GM23338 (cell line): ENCODE results near the gene CXCL12. TPM values are rescaled to one million over a fixed set of nuclear protein-coding genes. Genes with fewer than 3 reads are reported as not detected.
A peak's percentile ranks its signal among the peaks of the same experiment; 100 is the strongest.

Experiments
- ATAC-seq: fragments of 200-7000 bp; cut with Tn5 transposase; 3 replicates; pipeline ENCODE4 v1.9.1; 2020
- DNase-seq: peaks from one replicate; pipeline ENCODE4 v3.0.0-alpha.2; 2015; ENCODE audit warnings: low spot score
- H2AFZ ChIP-seq: fragments of 200-600 bp; sonication (generic); 2 replicates; pipeline ENCODE4 v1.8.0; 2016; ENCODE audit warnings: antibody characterized with exemption, mild to moderate bottlenecking, moderate library complexity
- H3F3A ChIP-seq: fragments of 200-600 bp; sonication (generic); replicated peaks from 2 replicates; pipeline ENCODE4 v1.8.0; 2017; ENCODE audit warnings: antibody characterized with exemption, mixed run types, low read depth
- H3K27ac ChIP-seq: fragments of 200-600 bp; sonication (generic); 2 replicates; pipeline ENCODE4 v1.6.1; 2016; ENCODE audit warnings: low read depth
- H3K27me3 ChIP-seq: fragments of 200-600 bp; sonication (generic); 2 replicates; pipeline ENCODE4 v1.8.0; 2016; ENCODE audit warnings: mild to moderate bottlenecking, mixed run types, moderate library complexity; ENCODE audit not compliant: insufficient read depth
- H3K36me3 ChIP-seq: fragments of 200-600 bp; sonication (generic); 2 replicates; pipeline ENCODE4 v1.8.0; 2016; ENCODE audit warnings: mild to moderate bottlenecking; ENCODE audit not compliant: insufficient read depth
- H3K4me1 ChIP-seq: fragments of 200-600 bp; sonication (generic); 2 replicates; pipeline ENCODE4 v1.8.0; 2016; ENCODE audit warnings: mild to moderate bottlenecking, moderate library complexity; ENCODE audit not compliant: insufficient read depth
- H3K4me2 ChIP-seq: fragments of 200-600 bp; sonication (generic); 2 replicates; pipeline ENCODE4 v1.7.1; 2017; ENCODE audit warnings: mixed run types
- H3K4me3 ChIP-seq: fragments of 200-600 bp; sonication (generic); 2 replicates; pipeline ENCODE4 v1.6.1; 2016; ENCODE audit warnings: mixed run types
- H3K79me2 ChIP-seq: fragments of 200-600 bp; sonication (generic); replicated peaks from 2 replicates; pipeline ENCODE4 v1.8.0; 2017; ENCODE audit warnings: mild to moderate bottlenecking; ENCODE audit not compliant: insufficient read depth
- H3K9me2 ChIP-seq: fragments of 200-600 bp; sonication (generic); 2 replicates; pipeline ENCODE4 v1.8.0; 2017; ENCODE audit not compliant: insufficient read depth
- H4K20me1 ChIP-seq: fragments of 200-600 bp; sonication (generic); replicated peaks from 2 replicates; pipeline ENCODE4 v1.8.0; 2017; ENCODE audit warnings: mild to moderate bottlenecking; ENCODE audit not compliant: insufficient read depth
- H3K27ac Mint-ChIP-seq: 2 replicates; pipeline ENCODE4 v1.8.0; 2020; ENCODE audit warnings: inconsistent platforms, mild to moderate bottlenecking, moderate library complexity, mixed read lengths
- H3K27me3 Mint-ChIP-seq: 3 replicates; pipeline ENCODE4 v1.8.0; 2022; ENCODE audit warnings: low read depth, mild to moderate bottlenecking, moderate library complexity, mixed read lengths, inconsistent platforms; ENCODE audit not compliant: insufficient read depth, poor library complexity
- H3K36me3 Mint-ChIP-seq: 3 replicates; pipeline ENCODE4 v1.8.0; 2021; ENCODE audit warnings: low read depth, mild to moderate bottlenecking, inconsistent platforms, moderate library complexity, mixed read lengths
- H3K4me1 Mint-ChIP-seq: 3 replicates; pipeline ENCODE4 v1.8.0; 2020; ENCODE audit warnings: mild to moderate bottlenecking, inconsistent platforms, mixed read lengths
- H3K4me3 Mint-ChIP-seq: 3 replicates; pipeline ENCODE4 v1.8.0; 2021; ENCODE audit warnings: moderate library complexity, mild to moderate bottlenecking, inconsistent platforms, mixed read lengths
- H3K9me3 Mint-ChIP-seq: 3 replicates; pipeline ENCODE4 v1.8.0; 2020; ENCODE audit warnings: moderate library complexity, mild to moderate bottlenecking, inconsistent platforms, mixed read lengths
- CREB1 ChIP-seq: fragments of 250-450 bp; sonication (Bioruptor Pico); IDR thresholded peaks from 2 replicates; pipeline ENCODE4 v1.5.0; 2020; ENCODE audit warnings: low read depth, mild to moderate bottlenecking, moderate library complexity
- CTCF ChIP-seq, 2 experiments: fragments of 200-600 bp in 1 of 2; sonication (generic) in 1 of 2; conservative IDR thresholded peaks; 2 replicates each; pipeline versions ENCODE4 v1.5.1 to v1.6.1; 2016 to 2017; ENCODE audit warnings: antibody characterized with exemption in 2 of 2, low read depth in 2 of 2, mild to moderate bottlenecking in 2 of 2, moderate library complexity in 1 of 2
- ETS1 ChIP-seq: IDR thresholded peaks from 2 replicates; pipeline ENCODE4 v1.6.1; 2016; ENCODE audit warnings: antibody characterized with exemption
- EZH2 ChIP-seq: fragments of 200-600 bp; sonication (generic); IDR thresholded peaks from one replicate; pipeline ENCODE4 v1.8.0; 2017; ENCODE audit warnings: antibody characterized with exemption, mild to moderate bottlenecking, low read depth; ENCODE audit not compliant: unreplicated experiment
- EZH2phosphoT487 ChIP-seq: fragments of 200-600 bp; sonication (generic); IDR thresholded peaks from one replicate; pipeline ENCODE4 v1.8.1; 2018; ENCODE audit warnings: antibody characterized with exemption; ENCODE audit not compliant: unreplicated experiment
- JUNB ChIP-seq: IDR thresholded peaks from one replicate; pipeline ENCODE4 v1.6.1; 2016; ENCODE audit warnings: antibody characterized with exemption; ENCODE audit not compliant: unreplicated experiment
- NANOG ChIP-seq: IDR thresholded peaks from 2 replicates; pipeline ENCODE4 v1.6.1; 2016; ENCODE audit warnings: antibody characterized with exemption, borderline replicate concordance
- REST ChIP-seq: IDR thresholded peaks from one replicate; pipeline ENCODE4 v1.6.1; 2018; ENCODE audit warnings: antibody characterized with exemption; ENCODE audit not compliant: unreplicated experiment
- STAT1 ChIP-seq: IDR thresholded peaks from one replicate; pipeline ENCODE4 v1.6.1; 2016; ENCODE audit warnings: antibody characterized with exemption; ENCODE audit not compliant: unreplicated experiment
- ZNF114 ChIP-seq: fragments of 250-450 bp; sonication (Bioruptor Pico); IDR thresholded peaks from 2 replicates; pipeline ENCODE4 v1.5.0; 2020; ENCODE audit warnings: mild to moderate bottlenecking, moderate library complexity
- ZNF331 ChIP-seq: fragments of 250-450 bp; sonication (Bioruptor Pico); IDR thresholded peaks from 2 replicates; pipeline ENCODE4 v1.5.0; 2020; ENCODE audit warnings: low read depth, mild to moderate bottlenecking, moderate library complexity
- ZNF462 ChIP-seq: fragments of 250-450 bp; sonication (Bioruptor Pico); IDR thresholded peaks from 2 replicates; pipeline ENCODE4 v1.5.0; 2020; ENCODE audit warnings: mild to moderate bottlenecking, moderate library complexity
- polyA plus RNA-seq: library from polyadenylated mRNA; unstranded; fragments of >200 nt; fragmentation: Nextera tagmentation; extraction: Ambion mirVana; gene quantifications from 2 replicates; pipeline ENCODE4 v1.2.1, GENCODE V29; 2016
- total RNA-seq: library from RNA; depleted of rRNA; stranded (reverse); fragments of >200 nt; shearing (Covaris generic); gene quantifications from 2 replicates; pipeline ENCODE4 v1.2.3, GENCODE V29; 2014

Gene CXCL12
- total and polyA plus RNA-seq, 2 experiments from 2014 or later: 53.8 to 58.5 TPM

- H3K79me2 ChIP-seq: peaks cover 71% of the 10 kb centered on the region
- DNase-seq: peak; percentile 39
- H3K9me2 ChIP-seq: no peaks in the 10 kb centered on the region
- H3K4me3 Mint-ChIP-seq: peak overlapping the region; percentile 44; the same call in 2 of the 3 replicates
- no peaks in the 10 kb centered on the region for H4K20me1 ChIP-seq
- H3K27me3 Mint-ChIP-seq: peaks cover 22% of the 10 kb centered on the region
- H3F3A ChIP-seq: peaks cover 6% of the 10 kb centered on the region; the same call in 1 of the 2 replicates
- ATAC-seq: no peak
- peak overlapping the region; percentile 95 for H3K27ac ChIP-seq
- peaks cover 23% of the 10 kb centered on the region for H3K36me3 ChIP-seq
- no peaks in the 10 kb centered on the region; the same call in 2 of the 3 replicates for H3K9me3 Mint-ChIP-seq
- TF ChIP-seq EZH2 (no peak), ETS1 (no peak), EZH2phosphoT487 (no peak), REST (no peak), JUNB (no peak), CTCF (conservative IDR thresholded peaks at IDR 0.05; ENCODE audit: low read depth in 2 of 2) (no peak), ZNF114 (CRISPR knock-in tag) (no peak), NANOG (no peak), ZNF331 (CRISPR knock-in tag) (no peak), STAT1 (no peak), ZNF462 (CRISPR knock-in tag) (no peak), CREB1 (CRISPR knock-in tag) (no peak)
- H3K27ac Mint-ChIP-seq: peak overlapping the region; percentile 88
- peaks cover 55% of the 10 kb centered on the region for H3K36me3 Mint-ChIP-seq
- H3K4me3 ChIP-seq: peak overlapping the region; percentile 85
- H3K4me1 ChIP-seq: peaks cover 34% of the 10 kb centered on the region
- H3K4me1 Mint-ChIP-seq: peaks cover 70% of the 10 kb centered on the region
- no peak overlapping the region for H2AFZ ChIP-seq
- peak overlapping the region; percentile 96 for H3K4me2 ChIP-seq
- H3K27me3 ChIP-seq: peaks cover 23% of the 10 kb centered on the region
Observed at GRCh38 chr10:44380829-44381600, 3.9 kb downstream of the CXCL12 start.
